RKO (cell line): ENCODE results near the gene TRIM36.

ENCODE experiments used
- DNase-seq: peaks from one replicate; pipeline ENCODE4 v3.0.0-alpha.2; 2016; ENCODE audit warnings: low spot score

Gene TRIM36, protein sequence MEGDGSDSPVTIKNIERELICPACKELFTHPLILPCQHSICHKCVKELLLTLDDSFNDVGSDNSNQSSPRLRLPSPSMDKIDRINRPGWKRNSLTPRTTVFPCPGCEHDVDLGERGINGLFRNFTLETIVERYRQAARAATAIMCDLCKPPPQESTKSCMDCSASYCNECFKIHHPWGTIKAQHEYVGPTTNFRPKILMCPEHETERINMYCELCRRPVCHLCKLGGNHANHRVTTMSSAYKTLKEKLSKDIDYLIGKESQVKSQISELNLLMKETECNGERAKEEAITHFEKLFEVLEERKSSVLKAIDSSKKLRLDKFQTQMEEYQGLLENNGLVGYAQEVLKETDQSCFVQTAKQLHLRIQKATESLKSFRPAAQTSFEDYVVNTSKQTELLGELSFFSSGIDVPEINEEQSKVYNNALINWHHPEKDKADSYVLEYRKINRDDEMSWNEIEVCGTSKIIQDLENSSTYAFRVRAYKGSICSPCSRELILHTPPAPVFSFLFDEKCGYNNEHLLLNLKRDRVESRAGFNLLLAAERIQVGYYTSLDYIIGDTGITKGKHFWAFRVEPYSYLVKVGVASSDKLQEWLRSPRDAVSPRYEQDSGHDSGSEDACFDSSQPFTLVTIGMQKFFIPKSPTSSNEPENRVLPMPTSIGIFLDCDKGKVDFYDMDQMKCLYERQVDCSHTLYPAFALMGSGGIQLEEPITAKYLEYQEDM

DNA sequence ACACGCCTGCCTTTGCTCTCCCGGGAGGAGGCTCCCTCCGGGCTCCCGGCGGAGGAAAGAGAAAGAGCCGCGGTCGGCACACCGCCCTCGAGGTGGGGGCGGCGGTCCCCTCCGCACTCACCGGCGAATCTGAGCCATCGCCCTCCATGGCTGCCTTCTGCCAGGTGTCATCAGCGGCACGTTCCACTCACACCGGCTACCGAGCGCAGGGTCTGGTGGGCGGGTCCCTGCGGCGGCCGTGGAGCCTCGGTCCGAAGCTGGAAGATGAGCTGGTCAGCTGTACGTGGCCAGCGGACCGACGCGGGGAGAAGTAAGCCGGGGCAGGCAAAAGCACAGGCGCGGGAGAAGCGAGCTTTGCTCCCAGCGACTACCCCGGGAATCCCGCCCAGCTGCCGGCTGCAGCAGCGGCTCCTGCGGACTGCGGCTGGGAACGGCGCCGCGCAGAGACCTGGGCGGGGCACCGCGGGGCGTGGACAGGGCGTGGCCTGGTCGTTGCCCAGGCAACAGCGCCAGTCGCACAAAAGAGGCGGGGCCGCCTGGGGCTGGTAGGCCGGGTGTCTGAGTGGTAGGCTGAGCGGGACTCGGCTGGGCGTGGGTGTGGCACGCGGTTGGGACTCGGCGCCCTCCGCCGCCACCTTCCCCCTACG lies at the start of gene TRIM36:
TRIM36 (minus strand) TSS at position 422 of the 647 bp plus-strand sequence; CDS start at position 148, 274 bp downstream.
- DNase-seq = peak; percentile 96

GRCh38 chr5:115214541-115214940 lies 44.8 kb upstream of the TRIM36 start:
- no peak for DNase-seq

DNA sequence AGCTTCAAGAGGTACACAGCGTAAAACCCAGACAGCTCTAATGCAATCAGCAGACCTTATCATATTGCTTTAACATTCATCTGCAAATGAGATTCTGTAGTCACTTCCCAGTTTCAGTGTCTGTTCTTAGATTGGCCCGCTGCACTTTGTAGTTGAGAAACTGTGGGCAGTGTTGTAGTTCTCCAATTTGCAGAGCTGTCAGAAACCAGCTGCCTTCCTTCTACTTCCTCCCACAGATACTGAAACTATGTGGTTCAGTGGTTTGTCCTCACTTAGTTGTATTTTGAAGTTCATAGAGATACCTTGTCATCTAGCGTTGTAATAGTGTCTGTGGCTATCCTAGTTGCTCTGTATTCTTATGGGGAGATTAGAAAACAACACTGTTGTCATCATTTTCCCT lies 39.6 kb upstream of the TRIM36 start:
- no peak for DNase-seq

- DNase-seq = no peak
Observed at GRCh38 chr5:115202952-115203351, 33.2 kb upstream of the TRIM36 start.

DNA sequence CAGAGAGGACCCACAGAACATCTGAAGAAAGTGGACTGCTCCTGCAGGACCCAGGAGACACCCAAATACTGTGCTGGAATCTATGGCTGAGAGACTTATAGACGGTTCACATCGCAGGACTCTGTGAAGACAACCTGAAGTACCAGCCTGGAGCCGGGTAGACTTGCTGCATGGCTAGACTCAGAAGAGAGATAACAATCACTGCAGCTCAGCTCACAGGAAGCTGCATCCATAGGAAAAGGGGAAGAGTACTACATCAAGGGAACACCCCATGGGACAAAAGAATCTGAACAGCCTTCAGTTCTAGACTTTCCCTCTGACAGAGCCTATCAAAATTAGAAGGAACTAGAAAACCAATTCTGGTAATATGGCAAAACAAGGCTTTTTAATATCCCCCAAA lies 26.5 kb upstream of the TRIM36 start:
- no peak for DNase-seq

DNA sequence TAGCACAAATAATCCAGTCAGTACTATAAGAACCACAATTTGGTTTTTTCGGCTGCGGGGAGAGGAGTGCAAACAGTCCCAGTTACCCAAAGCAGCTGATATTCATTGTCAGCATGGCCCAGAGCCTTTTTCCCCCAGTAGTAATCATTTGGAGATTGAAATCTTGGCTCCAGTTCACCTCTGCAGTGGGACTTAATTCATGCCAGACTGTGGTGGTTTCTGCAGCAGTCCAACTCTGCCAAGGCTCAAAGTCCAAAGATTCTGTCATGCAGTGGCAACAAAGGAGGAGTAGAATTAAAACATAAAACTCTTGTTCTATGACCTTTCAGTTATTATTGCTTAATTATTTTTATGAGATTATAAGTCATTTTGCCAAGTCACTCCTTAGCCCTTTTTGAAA lies 25.0 kb upstream of the TRIM36 start:
- no peak for DNase-seq

DNA sequence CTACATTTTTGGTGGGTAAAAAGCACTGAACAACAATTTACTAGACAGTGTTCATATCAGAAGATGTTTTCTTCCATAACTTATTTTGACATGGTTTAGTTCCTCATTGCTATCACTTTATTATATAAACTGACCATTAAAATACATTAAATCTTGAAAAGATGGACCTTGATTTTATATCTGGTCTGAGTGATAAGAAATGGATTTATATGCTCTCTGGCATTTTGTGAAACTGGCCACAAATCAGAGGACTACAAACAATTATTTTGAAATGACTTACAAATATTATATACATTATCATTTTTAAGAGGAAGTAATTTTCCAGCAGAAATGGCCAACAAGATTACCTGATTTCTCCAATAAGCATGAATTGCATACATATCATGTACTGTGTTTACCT lies 23.6 kb upstream of the TRIM36 start:
- DNase-seq = no peak

GRCh38 chr5:115192098-115192497 lies 22.4 kb upstream of the TRIM36 start:
- no peak for DNase-seq

GRCh38 chr5:115191474-115192031 lies 21.8 kb upstream of the TRIM36 start:
- DNase-seq = no peak

DNA sequence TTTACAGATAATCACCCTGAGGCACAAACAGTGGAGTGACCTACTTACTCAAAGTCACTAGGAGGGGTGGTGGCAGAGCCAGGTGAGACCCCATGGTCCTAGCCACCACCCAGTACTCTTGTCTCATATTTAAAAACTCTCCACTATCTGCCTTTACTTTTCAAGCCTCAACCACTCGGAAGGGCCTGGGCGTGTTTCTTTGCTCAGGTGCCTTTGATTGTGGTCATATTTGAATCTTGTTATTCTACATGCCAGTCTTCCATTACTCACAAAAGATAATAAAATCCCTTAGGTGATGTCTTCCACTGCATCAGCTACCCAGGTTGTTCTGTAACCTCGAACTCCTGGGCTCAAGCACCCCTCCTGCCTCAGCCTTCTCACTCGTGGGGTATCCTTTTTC lies 20.7 kb upstream of the TRIM36 start:
- no peak for DNase-seq

- no peak for DNase-seq
Observed at GRCh38 chr5:115189866-115190265, 20.2 kb upstream of the TRIM36 start.

- DNase-seq = peak; percentile 66
Observed at GRCh38 chr5:115186794-115187193, 17.1 kb upstream of the TRIM36 start.

GRCh38 chr5:115184770-115185169 lies 15.1 kb upstream of the TRIM36 start:
- no peak for DNase-seq

DNA sequence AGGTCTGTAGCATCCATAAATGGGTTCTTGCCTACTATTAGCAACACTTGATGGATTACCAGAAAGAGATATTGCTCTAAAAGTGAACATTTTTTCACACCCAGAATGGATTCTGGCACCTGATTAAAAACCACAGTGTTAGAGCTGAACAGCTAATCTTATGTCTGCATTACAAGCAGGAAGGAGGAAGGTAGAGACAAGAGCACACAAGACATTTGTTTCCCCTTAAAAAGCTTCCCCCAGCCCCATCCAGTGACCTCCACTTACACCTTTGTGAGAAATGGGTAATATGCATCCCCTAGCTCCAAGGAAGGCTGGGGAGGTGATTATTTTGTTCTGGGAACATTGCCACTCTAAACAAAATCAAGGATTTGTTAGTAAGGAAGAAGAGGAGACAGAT lies 12.0 kb upstream of the TRIM36 start:
- no peak for DNase-seq

- DNase-seq = no peak
Observed at GRCh38 chr5:115180165-115180709, 10.5 kb upstream of the TRIM36 start.

- no peak for DNase-seq
Observed at GRCh38 chr5:115179394-115180164, 9.9 kb upstream of the TRIM36 start.

GRCh38 chr5:115179030-115179393 lies 9.3 kb upstream of the TRIM36 start:
- DNase-seq = no peak

DNA sequence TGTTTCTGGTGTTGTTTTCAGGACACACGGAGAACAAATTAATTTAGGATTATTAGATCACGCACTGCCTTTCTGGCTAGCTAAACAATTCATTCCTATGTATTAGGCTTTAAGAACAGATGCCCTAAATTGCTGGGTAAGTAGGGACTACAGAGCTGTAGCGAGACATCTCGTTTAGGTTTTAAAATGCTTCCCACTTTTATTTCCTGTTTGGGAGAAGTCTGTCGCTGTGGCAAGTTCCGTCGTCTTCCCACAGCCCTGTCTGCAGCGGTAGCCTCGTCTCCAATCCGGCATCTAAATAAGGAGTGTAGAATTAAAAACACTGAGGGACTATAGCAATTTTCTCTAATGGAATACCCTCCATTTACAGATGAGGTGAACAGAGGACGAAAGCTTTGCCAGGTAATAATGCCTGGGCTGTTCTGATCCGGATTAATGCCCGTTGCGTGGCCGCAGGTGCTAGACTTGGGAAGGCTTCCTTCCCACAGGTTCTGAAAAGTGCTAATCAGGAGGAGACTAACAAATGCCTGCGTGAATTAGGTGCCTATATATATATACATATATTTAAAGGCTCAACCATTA lies 1.3 kb upstream of the TRIM36 start:
- peak; percentile 45 for DNase-seq

GRCh38 chr5:115170134-115170928 lies 623 bp upstream of the TRIM36 start:
- DNase-seq = peak; percentile 63

- DNase-seq = peak; percentile 58
Observed at GRCh38 chr5:115168829-115169486, 750 bp downstream of the TRIM36 start.
